DND-41 (cell line): ENCODE measurements around the gene XPO4.

ENCODE experiments used
- ATAC-seq: fragments of 200-7000 bp; cut with Tn5 transposase; 3 replicates; pipeline ENCODE4 v1.9.1; 2021; ENCODE audit warnings: low read depth; ENCODE audit not compliant: insufficient read depth
- DNase-seq: peaks from one replicate; pipeline ENCODE4 v3.0.0-alpha.2; 2020
- H2AFZ ChIP-seq: 2 replicates; pipeline ENCODE4 v1.6.0; 2012; ENCODE audit warnings: low read depth, low read length
- H3K27ac ChIP-seq: 2 replicates; pipeline ENCODE4 v1.5.1; 2012; ENCODE audit warnings: low read length, inconsistent platforms
- H3K27me3 ChIP-seq: fragments of 200-600 bp; sonication (generic); 2 replicates; pipeline ENCODE4 v1.6.0; 2012; ENCODE audit warnings: low read length, mild to moderate bottlenecking, inconsistent platforms; ENCODE audit not compliant: insufficient read depth, poor library complexity
- H3K36me3 ChIP-seq: 2 replicates; pipeline ENCODE4 v1.5.1; 2012; ENCODE audit warnings: low read length, inconsistent platforms; ENCODE audit not compliant: insufficient read depth
- H3K4me1 ChIP-seq: 2 replicates; pipeline ENCODE4 v1.5.1; 2012; ENCODE audit warnings: mild to moderate bottlenecking, low read length; ENCODE audit not compliant: insufficient read depth
- H3K4me2 ChIP-seq: 2 replicates; pipeline ENCODE4 v1.6.0; 2012; ENCODE audit warnings: mild to moderate bottlenecking, moderate library complexity, low read length, inconsistent platforms; ENCODE audit not compliant: insufficient read depth
- H3K4me3 ChIP-seq, 2 experiments: fragments of 200-600 bp in 1 of 2; shearing (Covaris generic) in 1 of 2; 2 replicates each; pipeline ENCODE4 v1.5.1; 2012 to 2016; ENCODE audit warnings: inconsistent platforms in 2 of 2, low read length in 2 of 2, mild to moderate bottlenecking in 2 of 2, low read depth in 1 of 2, moderate library complexity in 1 of 2
- H3K79me2 ChIP-seq: 2 replicates; pipeline ENCODE4 v1.6.0; 2012; ENCODE audit warnings: low read length, inconsistent platforms; ENCODE audit not compliant: insufficient read depth
- H3K9ac ChIP-seq: 2 replicates; pipeline ENCODE4 v1.6.0; 2012; ENCODE audit warnings: low read depth, mild to moderate bottlenecking, inconsistent platforms, low read length, moderate library complexity
- H3K9me3 ChIP-seq: 2 replicates; pipeline ENCODE4 v1.5.1; 2012; ENCODE audit warnings: low read length, moderate library complexity, mild to moderate bottlenecking, inconsistent platforms; ENCODE audit not compliant: insufficient read depth, severe bottlenecking
- H4K20me1 ChIP-seq: 2 replicates; pipeline ENCODE4 v1.6.0; 2012; ENCODE audit warnings: low read length; ENCODE audit not compliant: insufficient read depth
- CTCF ChIP-seq: IDR thresholded peaks from 2 replicates; pipeline ENCODE4 v1.5.1; 2012; ENCODE audit warnings: borderline replicate concordance, low read length, moderate library complexity, mild to moderate bottlenecking; ENCODE audit not compliant: poor library complexity, severe bottlenecking; ENCODE audit errors: extremely low read depth
- EZH2 ChIP-seq: IDR thresholded peaks from 3 replicates; pipeline ENCODE4 v1.6.1; 2012; ENCODE audit warnings: borderline replicate concordance, low read depth, mild to moderate bottlenecking, moderate library complexity, low read length, inconsistent platforms; ENCODE audit not compliant: severe bottlenecking

Gene XPO4

GRCh38 chr13:20803180-20803965 is 99.2 kb downstream of the XPO4 start:
- Histone ChIP-seq H3K36me3 (peaks cover 56% of the 10 kb centered on the region), H3K4me2 (no peak overlapping the region), H3K4me1 (no peaks in the 10 kb centered on the region), H3K27me3 (no peaks in the 10 kb centered on the region), H2AFZ (no peak overlapping the region), H3K9ac (no peak overlapping the region), H4K20me1 (no peaks in the 10 kb centered on the region), H3K4me3 (no peak overlapping the region), H3K27ac (no peak overlapping the region), H3K9me3 (no peaks in the 10 kb centered on the region), H3K79me2 (no peaks in the 10 kb centered on the region)
- no peak for DNase-seq
- no peak for ATAC-seq
- TF ChIP-seq EZH2 = no peak
- no peak for TF ChIP-seq CTCF

- Histone ChIP-seq H3K79me2 (no peaks in the 10 kb centered on the region), H3K27ac (no peak overlapping the region), H3K4me1 (no peaks in the 10 kb centered on the region), H3K36me3 (peaks cover 55% of the 10 kb centered on the region), H3K4me2 (no peak overlapping the region), H4K20me1 (no peaks in the 10 kb centered on the region), H2AFZ (no peak overlapping the region), H3K4me3 (no peak overlapping the region), H3K9ac (no peak overlapping the region), H3K27me3 (no peaks in the 10 kb centered on the region), H3K9me3 (no peaks in the 10 kb centered on the region)
- DNase-seq (no peak), ATAC-seq (no peak)
- TF ChIP-seq CTCF = no peak
These were observed 100.8 kb downstream of the XPO4 start for GRCh38 chr13:20801707-20802106.

GRCh38 chr13:20799726-20800416 is 102.7 kb downstream of the XPO4 start:
- Histone ChIP-seq H3K9ac (no peak overlapping the region), H3K9me3 (no peaks in the 10 kb centered on the region), H3K79me2 (no peaks in the 10 kb centered on the region), H4K20me1 (no peaks in the 10 kb centered on the region), H3K4me1 (no peaks in the 10 kb centered on the region), H2AFZ (no peak overlapping the region), H3K4me2 (no peak overlapping the region), H3K4me3 (no peak overlapping the region), H3K27me3 (no peaks in the 10 kb centered on the region), H3K27ac (no peak overlapping the region), H3K36me3 (peaks cover 70% of the 10 kb centered on the region)
- DNase-seq = no peak
- TF ChIP-seq CTCF (no peak), EZH2 (no peak)
- ATAC-seq = no peak
